ENCODE results near the gene ADCY6. TPM values are rescaled to one million over a fixed set of nuclear protein-coding genes. Genes with fewer than 3 reads are reported as not detected.

Gene ADCY6
- total and polyA plus RNA-seq, 2 donors (not counting 3 experiments of a cell fraction or from before 2014, with no cell fraction given): 37.0 to 46.2 TPM

DNA sequence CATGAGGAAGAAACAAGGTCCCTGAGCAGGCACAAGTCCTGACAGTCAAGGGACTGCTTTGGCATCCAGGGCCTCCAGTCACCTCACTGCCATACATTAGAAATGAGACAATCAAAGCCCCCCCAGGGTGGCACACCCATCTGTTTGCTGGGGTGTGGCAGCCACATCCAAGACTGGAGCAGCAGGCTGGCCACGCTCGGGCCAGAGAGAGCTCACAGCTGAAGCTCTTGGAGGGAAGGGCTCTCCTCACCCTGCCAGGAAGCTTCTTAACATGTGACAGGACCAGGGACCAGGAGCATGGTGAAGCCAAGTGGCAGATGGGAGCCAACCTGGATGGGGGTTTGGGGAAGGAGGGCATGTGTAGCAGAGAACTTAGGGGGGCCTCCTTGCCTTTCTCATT, 39.4 kb upstream of the ADCY6 start:
- Histone ChIP-seq H3K4me3 (replicated peaks in 1 of 3; ENCODE audit: insufficient read depth in 1 of 3, low read depth in 1 of 3, low read length in 3 of 3) (no peak overlapping the region), H3K4me2 (ENCODE audit: insufficient read depth, low read length) (no peak overlapping the region), H3K9ac (replicated peaks; ENCODE audit: extremely low read depth, insufficient read depth, low read length) (no peak overlapping the region), H3K4me1 (ENCODE audit: control insufficient read depth, extremely low read depth, insufficient read depth, low read length) (no peaks in the 10 kb centered on the region), H3K27me3 (ENCODE audit: control insufficient read depth in 2 of 2, insufficient read depth in 2 of 2, low read length in 2 of 2) (no peaks in the 10 kb centered on the region), H3K27ac (ENCODE audit: insufficient read depth, low read depth, low read length) (no peak overlapping the region), H3K9me3 (replicated peaks; ENCODE audit: control insufficient read depth, insufficient read depth, low read length) (no peaks in the 10 kb centered on the region), H3K36me3 (ENCODE audit: control insufficient read depth in 2 of 2, extremely low read depth in 1 of 2, insufficient read depth in 2 of 2, low read length in 2 of 2) (peaks cover 15 to 82% of the 10 kb centered on the region in 2 experiments), H2AFZ (ENCODE audit: low read depth, low read length) (no peak overlapping the region), H4K20me1 (replicated peaks; ENCODE audit: control insufficient read depth, extremely low read depth, insufficient read depth, low read length) (no peaks in the 10 kb centered on the region), H3K9me1 (replicated peaks; ENCODE audit: control insufficient read depth, extremely low read depth, insufficient read depth, low read length) (no peaks in the 10 kb centered on the region), H3K79me2 (ENCODE audit: control insufficient read depth, insufficient read depth, low read length) (no peaks in the 10 kb centered on the region)
- BruUV-seq (replicated peaks): TSS peak; percentile 35
- TF ChIP-seq POLR2A (IDR thresholded peaks at IDR 0.05; ENCODE audit: low read depth, low read length) (no peak), MYC (IDR thresholded peaks at IDR 0.05; ENCODE audit: low read depth, low read length) (no peak), POLR2AphosphoS5 (IDR thresholded peaks at IDR 0.05; ENCODE audit: insufficient read depth, low read depth, low read length) (no peak), GATA2 (IDR thresholded peaks at IDR 0.05; ENCODE audit: insufficient read depth, insufficient read length, low read depth, low read length) (no peak), JUN (IDR thresholded peaks at IDR 0.05; ENCODE audit: borderline replicate concordance, insufficient read depth, insufficient read length, low read depth) (no peak), MAX (IDR thresholded peaks at IDR 0.05; ENCODE audit: insufficient read depth, insufficient read length) (no peak)
- TF ChIP-seq, protein P1, sequence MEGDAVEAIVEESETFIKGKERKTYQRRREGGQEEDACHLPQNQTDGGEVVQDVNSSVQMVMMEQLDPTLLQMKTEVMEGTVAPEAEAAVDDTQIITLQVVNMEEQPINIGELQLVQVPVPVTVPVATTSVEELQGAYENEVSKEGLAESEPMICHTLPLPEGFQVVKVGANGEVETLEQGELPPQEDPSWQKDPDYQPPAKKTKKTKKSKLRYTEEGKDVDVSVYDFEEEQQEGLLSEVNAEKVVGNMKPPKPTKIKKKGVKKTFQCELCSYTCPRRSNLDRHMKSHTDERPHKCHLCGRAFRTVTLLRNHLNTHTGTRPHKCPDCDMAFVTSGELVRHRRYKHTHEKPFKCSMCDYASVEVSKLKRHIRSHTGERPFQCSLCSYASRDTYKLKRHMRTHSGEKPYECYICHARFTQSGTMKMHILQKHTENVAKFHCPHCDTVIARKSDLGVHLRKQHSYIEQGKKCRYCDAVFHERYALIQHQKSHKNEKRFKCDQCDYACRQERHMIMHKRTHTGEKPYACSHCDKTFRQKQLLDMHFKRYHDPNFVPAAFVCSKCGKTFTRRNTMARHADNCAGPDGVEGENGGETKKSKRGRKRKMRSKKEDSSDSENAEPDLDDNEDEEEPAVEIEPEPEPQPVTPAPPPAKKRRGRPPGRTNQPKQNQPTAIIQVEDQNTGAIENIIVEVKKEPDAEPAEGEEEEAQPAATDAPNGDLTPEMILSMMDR (IDR thresholded peaks at IDR 0.05; ENCODE audit: extremely low read depth in 1 of 2, insufficient read depth in 1 of 2, low read depth in 1 of 2, low read length in 2 of 2): no peak
- intact Hi-C loops (cut with micrococcal nuclease) (no loop called here), dilution Hi-C loops (cut with MboI; ENCODE audit: extremely low pct_ligation_motif_present, low sequenced_read_pairs) (no loop called here)
- DNase-seq (ENCODE audit: low read depth, low spot score) (no peak), FAIRE-seq (no peak)
- CTCF ChIA-PET: interaction anchor here (0.9 to 1.6 kb wide), 3 partner anchors 25 to 76 kb away, joined by 3 to 5 read pairs (median 4); a partner anchor contains a TSS
- POLR2A ChIA-PET: no interaction called here
